ENCODE data around the gene GPX4.

GRCh38 chr19:1064661-1065605 lies 38.9 kb upstream of the GPX4 start:
- TF ChIP-seq CTCF (IDR thresholded peaks at IDR 0.05) (peak; percentile 45 to 94 (median 82)), POLR2A (IDR thresholded peaks at IDR 0.05) (no peak)

Data from thyroid gland (tissue), 4 donors.